Subcutaneous preadipocyte (primary cell): ENCODE data around the gene NADSYN1. TPM values are rescaled to one million over a fixed set of nuclear protein-coding genes. Genes with fewer than 3 reads are reported as not detected.

Experiments used
- small RNA-seq: library from RNA; depleted of rRNA; stranded (forward); fragments of <200 nt; gene quantifications from one replicate; pipeline ENCODE3, GENCODE V24; 2012
- total RNA-seq: library from RNA; depleted of rRNA; stranded (reverse); fragments of >200 nt; gene quantifications from 2 replicates; pipeline ENCODE4 v1.2.3, GENCODE V29; 2012

The NADSYN1 gene
- 70.8 and 78.6 TPM in 2 replicates for total RNA-seq

GRCh38 chr11:71453037-71453917, at the start of gene NADSYN1:
TSS of gene NADSYN1 (plus strand) at chr11:71453203. CDS start at chr11:71453297, 94 bp downstream.

GRCh38 chr11:71448257-71449171, 4.5 kb upstream of the NADSYN1 start, which contains the start of gene DHCR7:
TSS of gene DHCR7 (minus strand) at chr11:71448393. CDS start at chr11:71444952, 3,441 bp downstream.

GRCh38 chr11:71526796-71527575, 74.0 kb downstream of the NADSYN1 start, which contains the start of gene KRTAP5-7:
TSS of gene KRTAP5-7 (plus strand) at chr11:71527267. CDS start at chr11:71527301, 34 bp downstream.

GRCh38 chr11:71537977-71538665, 85.1 kb downstream of the NADSYN1 start, which contains the start of gene KRTAP5-8:
TSS of gene KRTAP5-8 (plus strand) at chr11:71538025. CDS start at chr11:71538056, 31 bp downstream.

GRCh38 chr11:71548120-71548519, 95.1 kb downstream of the NADSYN1 start, which contains the start of gene KRTAP5-9:
TSS of gene KRTAP5-9 (plus strand) at chr11:71548420. CDS start at chr11:71548658, 238 bp downstream.

Small RNA genes within 50 kb of the gene (small RNA-seq; reads per million reads assigned to genes)
- gene MIR6754, result not detected

Other genes starting within 250 kb of the NADSYN1 start
- 2.0 and 4.8 TPM in 2 replicates for gene SHANK2, start 200.6 kb upstream of the NADSYN1 start, total RNA-seq
- gene DHCR7, start 4.8 kb upstream of the NADSYN1 start, total RNA-seq, result 64.3 and 76.6 TPM in 2 replicates
- 0.37 TPM in 1 of 2 replicates, not detected in the other for gene KRTAP5-7, start 74.1 kb downstream of the NADSYN1 start, total RNA-seq
- not detected in 2 replicates for gene KRTAP5-8, start 84.8 kb downstream of the NADSYN1 start, total RNA-seq
- gene KRTAP5-9, start 95.2 kb downstream of the NADSYN1 start, total RNA-seq, result not detected in 2 replicates
- not detected in 2 replicates for gene KRTAP5-10, start 112.4 kb downstream of the NADSYN1 start, total RNA-seq
- not detected in 2 replicates for gene KRTAP5-11, start 129.7 kb downstream of the NADSYN1 start, total RNA-seq